ENCODE measurements around the gene KISS1. TPM values are rescaled to one million over a fixed set of nuclear protein-coding genes. Genes with fewer than 3 reads are reported as not detected.

The KISS1 gene
- total and polyA plus RNA-seq, 12 donors, result not detected

- Histone ChIP-seq H3K4me1 (peaks cover 0 to 21% (median 10%) of the 10 kb centered on the region in 9 donors), H3K9me3 (no peaks in the 10 kb centered on the region), H3K36me3 (peaks cover 0 to 6% (median 0%) of the 10 kb centered on the region in 9 donors), H3K27ac (no peak overlapping the region), H3K27me3 (peaks cover 0 to 20% (median 0%) of the 10 kb centered on the region in 7 donors), H3K4me3 (no peak overlapping the region)
- intact Hi-C loops (cut with DNase I), result no loop called here
- 82 to 87% methylated on average over 13 of the region's 13 CpGs for WGBS, 2 donors
- no peak for TF ChIP-seq CTCF (IDR thresholded peaks at IDR 0.05)
- DNase-seq (no peak), ATAC-seq (no peak)
Measured at GRCh38 chr1:204147406-204148383, 48.6 kb downstream of the KISS1 start.

DNA sequence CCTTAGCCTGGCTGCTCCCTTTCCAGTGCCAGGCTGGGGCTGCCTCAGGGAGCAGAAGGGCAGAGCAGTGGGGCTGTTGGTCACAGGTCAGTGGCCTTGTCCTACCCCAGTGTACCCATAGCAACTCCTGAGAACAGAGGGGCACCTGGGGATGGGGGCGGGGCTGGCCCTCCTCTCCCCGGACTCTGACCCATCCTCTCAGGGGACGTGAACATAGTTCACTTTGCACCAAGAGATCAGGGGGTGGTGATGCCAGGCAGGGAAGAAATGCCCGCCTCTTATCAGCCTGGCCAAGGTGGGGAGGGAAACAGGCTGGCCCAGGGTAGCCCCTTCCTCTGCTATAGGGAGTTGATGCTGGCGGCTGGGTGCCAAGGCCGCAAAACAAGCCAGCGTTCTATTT lies 49.3 kb downstream of the KISS1 start:
- Histone ChIP-seq H3K27me3 (peaks cover 0 to 13% (median 0%) of the 10 kb centered on the region in 7 donors), H3K27ac (no peak overlapping the region), H3K9me3 (no peaks in the 10 kb centered on the region), H3K4me1 (peaks cover 0 to 15% (median 6%) of the 10 kb centered on the region in 9 donors), H3K4me3 (no peak overlapping the region), H3K36me3 (peaks cover 0 to 6% (median 0%) of the 10 kb centered on the region in 9 donors)
- ATAC-seq (no peak), DNase-seq (no peak)
- intact Hi-C loops (cut with DNase I), result no loop called here
- WGBS, 2 donors, result 88 to 89% methylated on average over 7 of the region's 7 CpGs
- no peak for TF ChIP-seq CTCF (IDR thresholded peaks at IDR 0.05)

DNA sequence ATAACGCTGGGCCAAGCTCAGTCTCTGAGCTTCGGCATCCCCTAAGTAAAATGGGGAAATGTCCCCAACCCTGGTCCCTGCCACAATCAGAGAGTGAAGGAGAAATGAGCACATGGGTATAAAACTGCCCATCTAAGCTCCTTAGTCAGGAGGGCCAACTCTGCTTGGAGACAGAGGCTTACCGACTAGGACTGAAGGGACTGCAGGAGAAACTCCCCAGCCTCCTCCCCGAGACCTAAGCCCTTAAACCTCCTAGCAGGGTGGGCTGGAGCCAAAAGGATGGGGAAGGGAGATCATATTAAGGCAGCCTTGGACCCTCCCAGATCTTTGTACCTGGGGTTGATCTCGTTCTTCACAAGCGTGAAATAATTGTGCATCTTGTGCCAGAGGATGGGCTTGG lies 50.0 kb downstream of the KISS1 start:
- no peak for TF ChIP-seq CTCF (IDR thresholded peaks at IDR 0.05)
- DNase-seq, result no peak
- Histone ChIP-seq H3K9me3 (no peaks in the 10 kb centered on the region), H3K4me1 (peaks cover 0 to 13% (median 3%) of the 10 kb centered on the region in 9 donors), H3K27me3 (peaks cover 0 to 8% (median 0%) of the 10 kb centered on the region in 7 donors), H3K36me3 (peaks cover 0 to 6% (median 0%) of the 10 kb centered on the region in 9 donors), H3K4me3 (no peak overlapping the region), H3K27ac (no peak overlapping the region)
- intact Hi-C loops (cut with DNase I), result no loop called here
- ATAC-seq, result no peak
- 89 to 93% methylated on average over 6 of the region's 6 CpGs for WGBS, 2 donors

DNA sequence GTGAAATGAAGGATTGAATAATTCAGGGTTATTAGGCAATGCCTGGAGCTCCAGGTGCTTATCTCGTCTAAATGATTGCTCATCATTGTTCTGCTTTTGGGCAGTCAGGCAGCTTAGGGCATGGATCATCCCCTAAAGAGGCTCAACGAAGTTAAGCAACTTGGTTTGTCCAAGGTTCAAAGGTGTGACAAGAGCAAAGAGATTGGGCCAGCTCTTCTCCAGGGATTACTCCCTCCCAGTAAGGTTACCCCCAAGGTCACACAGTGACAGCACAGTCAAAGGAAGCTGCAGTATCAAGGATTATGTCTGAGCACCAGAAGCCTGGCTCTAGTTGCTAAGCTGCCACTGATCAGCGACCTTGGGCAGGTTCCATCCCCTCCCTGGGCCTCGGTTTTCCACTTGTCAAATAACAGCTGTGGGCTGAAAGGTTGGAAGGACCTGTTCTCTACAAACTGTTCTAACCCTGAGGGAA lies 51.2 kb downstream of the KISS1 start:
- Histone ChIP-seq H3K4me3 (no peak overlapping the region), H3K27ac (no peak overlapping the region), H3K27me3 (no peaks in the 10 kb centered on the region), H3K9me3 (no peaks in the 10 kb centered on the region), H3K4me1 (peaks cover 0 to under 1% (median 0%) of the 10 kb centered on the region in 9 donors), H3K36me3 (peaks cover 0 to 6% (median 0%) of the 10 kb centered on the region in 9 donors)
- DNase-seq (no peak), ATAC-seq (no peak)
- intact Hi-C loops (cut with DNase I), result no loop called here
- 79 to 86% methylated on average over 4 of the region's 4 CpGs for WGBS, 2 donors
- TF ChIP-seq CTCF (IDR thresholded peaks at IDR 0.05), result no peak
